Measurements from ENCODE around the gene CSMD2.

The CSMD2 gene

GRCh38 chr1:34050709-34051485, 114.1 kb downstream of the CSMD2 start:
- no peaks in the 10 kb centered on the region for H3K27me3 ChIP-seq (ENCODE audit: low read depth, low read length)
- no peaks in the 10 kb centered on the region for H3K36me3 ChIP-seq (ENCODE audit: control insufficient read depth in 1 of 2, insufficient read depth in 2 of 2, low read length in 2 of 2)
- no peak overlapping the region for H3K27ac ChIP-seq (ENCODE audit: low read length)
- no peaks in the 10 kb centered on the region for H3K4me1 ChIP-seq (ENCODE audit: control insufficient read depth in 1 of 2, insufficient read depth in 2 of 2, low read length in 2 of 2)
- no peak overlapping the region for H3K4me3 ChIP-seq (ENCODE audit: low read depth in 1 of 2, low read length in 2 of 2)
- no peaks in the 10 kb centered on the region for H3K9me3 ChIP-seq (ENCODE audit: control insufficient read depth in 1 of 2, low read length in 2 of 2)

DNA sequence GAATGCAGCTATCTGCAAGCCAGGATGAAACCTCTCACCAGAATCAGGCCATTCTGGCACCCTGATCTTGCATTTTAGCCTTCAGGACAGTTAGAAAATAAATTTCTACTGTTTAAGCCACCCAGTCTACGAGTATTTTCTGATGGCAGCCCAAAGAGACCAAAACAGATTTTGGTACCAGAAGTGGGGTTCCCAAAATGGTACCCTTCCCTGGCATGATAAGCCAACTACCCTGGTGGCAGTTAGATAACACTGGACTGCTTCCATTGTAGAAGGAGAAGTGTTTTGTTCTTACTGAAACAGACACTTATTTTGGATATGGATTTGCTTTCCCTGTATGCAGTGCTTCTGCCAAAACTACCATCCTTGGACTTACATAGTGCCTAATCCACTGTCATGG, 115.0 kb downstream of the CSMD2 start:
- Histone ChIP-seq H3K4me3 (ENCODE audit: low read depth in 1 of 2, low read length in 2 of 2) (no peak overlapping the region), H3K27me3 (ENCODE audit: low read depth, low read length) (no peaks in the 10 kb centered on the region), H3K27ac (ENCODE audit: low read length) (no peak overlapping the region), H3K4me1 (ENCODE audit: control insufficient read depth in 1 of 2, insufficient read depth in 2 of 2, low read length in 2 of 2) (no peaks in the 10 kb centered on the region), H3K36me3 (ENCODE audit: control insufficient read depth in 1 of 2, insufficient read depth in 2 of 2, low read length in 2 of 2) (no peaks in the 10 kb centered on the region), H3K9me3 (ENCODE audit: control insufficient read depth in 1 of 2, low read length in 2 of 2) (no peaks in the 10 kb centered on the region)

DNA sequence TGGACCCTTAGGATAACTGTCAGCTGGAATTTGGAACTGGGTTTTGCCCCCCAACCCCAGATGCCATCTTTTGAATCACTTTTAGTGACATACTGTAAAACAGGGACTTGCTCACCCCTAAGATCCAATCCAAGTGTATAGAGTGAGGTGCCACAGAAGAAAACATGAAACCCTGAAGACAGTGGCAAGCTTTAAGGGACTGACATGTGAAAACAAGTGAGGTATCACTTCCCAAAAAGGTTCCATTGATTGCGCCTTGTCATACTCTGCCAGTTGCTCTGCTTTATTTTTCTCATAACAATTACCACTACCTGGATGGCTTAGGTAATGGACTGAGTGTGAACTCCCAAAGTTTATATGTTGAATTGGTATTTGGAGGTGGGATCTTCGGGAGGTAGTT, 115.6 kb downstream of the CSMD2 start:
- Histone ChIP-seq H3K9me3 (ENCODE audit: control insufficient read depth in 1 of 2, low read length in 2 of 2) (no peaks in the 10 kb centered on the region), H3K27ac (ENCODE audit: low read length) (no peak overlapping the region), H3K27me3 (ENCODE audit: low read depth, low read length) (no peaks in the 10 kb centered on the region), H3K4me1 (ENCODE audit: control insufficient read depth in 1 of 2, insufficient read depth in 2 of 2, low read length in 2 of 2) (peaks cover 0 to 3% of the 10 kb centered on the region in 2 donors), H3K4me3 (ENCODE audit: low read depth in 1 of 2, low read length in 2 of 2) (no peak overlapping the region), H3K36me3 (ENCODE audit: control insufficient read depth in 1 of 2, insufficient read depth in 2 of 2, low read length in 2 of 2) (no peaks in the 10 kb centered on the region)

GRCh38 chr1:34037856-34038255, 127.2 kb downstream of the CSMD2 start:
- no peaks in the 10 kb centered on the region for H3K27me3 ChIP-seq (ENCODE audit: low read depth, low read length)
- H3K9me3 ChIP-seq (ENCODE audit: control insufficient read depth in 1 of 2, low read length in 2 of 2): no peaks in the 10 kb centered on the region
- no peak overlapping the region for H3K27ac ChIP-seq (ENCODE audit: low read length)
- H3K4me1 ChIP-seq (ENCODE audit: control insufficient read depth in 1 of 2, insufficient read depth in 2 of 2, low read length in 2 of 2): no peaks in the 10 kb centered on the region
- no peak overlapping the region for H3K4me3 ChIP-seq (ENCODE audit: low read depth in 1 of 2, low read length in 2 of 2)
- no peaks in the 10 kb centered on the region for H3K36me3 ChIP-seq (ENCODE audit: control insufficient read depth in 1 of 2, insufficient read depth in 2 of 2, low read length in 2 of 2)

GRCh38 chr1:34037109-34037508, 127.9 kb downstream of the CSMD2 start:
- Histone ChIP-seq H3K36me3 (ENCODE audit: control insufficient read depth in 1 of 2, insufficient read depth in 2 of 2, low read length in 2 of 2) (no peaks in the 10 kb centered on the region), H3K27me3 (ENCODE audit: low read depth, low read length) (no peaks in the 10 kb centered on the region), H3K27ac (ENCODE audit: low read length) (no peak overlapping the region), H3K9me3 (ENCODE audit: control insufficient read depth in 1 of 2, low read length in 2 of 2) (no peaks in the 10 kb centered on the region), H3K4me3 (ENCODE audit: low read depth in 1 of 2, low read length in 2 of 2) (no peak overlapping the region), H3K4me1 (ENCODE audit: control insufficient read depth in 1 of 2, insufficient read depth in 2 of 2, low read length in 2 of 2) (no peaks in the 10 kb centered on the region)

DNA sequence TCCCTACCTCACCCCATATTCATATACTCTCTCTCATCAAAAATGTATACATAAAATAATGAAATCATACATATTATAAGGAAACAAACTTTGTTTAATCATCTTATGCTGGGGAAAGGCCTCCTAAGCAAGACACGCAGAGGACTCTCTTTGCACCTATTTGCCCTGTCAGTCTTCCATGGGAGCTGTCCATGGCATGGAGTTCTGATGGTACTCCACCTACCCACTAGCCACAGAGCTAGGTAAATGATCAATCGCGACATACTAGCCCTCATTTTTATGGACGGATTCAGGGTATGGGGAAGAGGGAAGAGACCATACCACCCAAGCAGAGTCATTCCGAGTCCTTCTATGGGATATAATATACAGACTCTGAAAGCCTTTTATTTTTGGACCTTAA, 131.0 kb downstream of the CSMD2 start:
- Histone ChIP-seq H3K27ac (ENCODE audit: low read length) (no peak overlapping the region), H3K27me3 (ENCODE audit: low read depth, low read length) (no peaks in the 10 kb centered on the region), H3K4me3 (ENCODE audit: low read depth in 1 of 2, low read length in 2 of 2) (no peak overlapping the region), H3K36me3 (ENCODE audit: control insufficient read depth in 1 of 2, insufficient read depth in 2 of 2, low read length in 2 of 2) (no peaks in the 10 kb centered on the region), H3K4me1 (ENCODE audit: control insufficient read depth in 1 of 2, insufficient read depth in 2 of 2, low read length in 2 of 2) (no peaks in the 10 kb centered on the region), H3K9me3 (ENCODE audit: control insufficient read depth in 1 of 2, low read length in 2 of 2) (no peaks in the 10 kb centered on the region)

GRCh38 chr1:34029954-34030353, 135.1 kb downstream of the CSMD2 start:
- Histone ChIP-seq H3K9me3 (ENCODE audit: control insufficient read depth in 1 of 2, low read length in 2 of 2) (no peaks in the 10 kb centered on the region), H3K36me3 (ENCODE audit: control insufficient read depth in 1 of 2, insufficient read depth in 2 of 2, low read length in 2 of 2) (no peaks in the 10 kb centered on the region), H3K27me3 (ENCODE audit: low read depth, low read length) (no peaks in the 10 kb centered on the region), H3K4me3 (ENCODE audit: low read depth in 1 of 2, low read length in 2 of 2) (no peak overlapping the region), H3K4me1 (ENCODE audit: control insufficient read depth in 1 of 2, insufficient read depth in 2 of 2, low read length in 2 of 2) (no peaks in the 10 kb centered on the region), H3K27ac (ENCODE audit: low read length) (no peak overlapping the region)

- H3K27ac ChIP-seq (ENCODE audit: low read length): no peak overlapping the region
- H3K4me1 ChIP-seq (ENCODE audit: control insufficient read depth in 1 of 2, insufficient read depth in 2 of 2, low read length in 2 of 2): no peaks in the 10 kb centered on the region
- no peaks in the 10 kb centered on the region for H3K9me3 ChIP-seq (ENCODE audit: control insufficient read depth in 1 of 2, low read length in 2 of 2)
- H3K27me3 ChIP-seq (ENCODE audit: low read depth, low read length): no peaks in the 10 kb centered on the region
- H3K4me3 ChIP-seq (ENCODE audit: low read depth in 1 of 2, low read length in 2 of 2): no peak overlapping the region
- H3K36me3 ChIP-seq (ENCODE audit: control insufficient read depth in 1 of 2, insufficient read depth in 2 of 2, low read length in 2 of 2): no peaks in the 10 kb centered on the region
Measured at GRCh38 chr1:34029515-34029914, 135.5 kb downstream of the CSMD2 start.

- H3K27me3 ChIP-seq (ENCODE audit: low read depth, low read length): no peaks in the 10 kb centered on the region
- H3K9me3 ChIP-seq (ENCODE audit: control insufficient read depth in 1 of 2, low read length in 2 of 2): no peaks in the 10 kb centered on the region
- no peak overlapping the region for H3K4me3 ChIP-seq (ENCODE audit: low read depth in 1 of 2, low read length in 2 of 2)
- H3K36me3 ChIP-seq (ENCODE audit: control insufficient read depth in 1 of 2, insufficient read depth in 2 of 2, low read length in 2 of 2): no peaks in the 10 kb centered on the region
- no peaks in the 10 kb centered on the region for H3K4me1 ChIP-seq (ENCODE audit: control insufficient read depth in 1 of 2, insufficient read depth in 2 of 2, low read length in 2 of 2)
- H3K27ac ChIP-seq (ENCODE audit: low read length): no peak overlapping the region
Measured at GRCh38 chr1:34028381-34029055, 136.5 kb downstream of the CSMD2 start.

DNA sequence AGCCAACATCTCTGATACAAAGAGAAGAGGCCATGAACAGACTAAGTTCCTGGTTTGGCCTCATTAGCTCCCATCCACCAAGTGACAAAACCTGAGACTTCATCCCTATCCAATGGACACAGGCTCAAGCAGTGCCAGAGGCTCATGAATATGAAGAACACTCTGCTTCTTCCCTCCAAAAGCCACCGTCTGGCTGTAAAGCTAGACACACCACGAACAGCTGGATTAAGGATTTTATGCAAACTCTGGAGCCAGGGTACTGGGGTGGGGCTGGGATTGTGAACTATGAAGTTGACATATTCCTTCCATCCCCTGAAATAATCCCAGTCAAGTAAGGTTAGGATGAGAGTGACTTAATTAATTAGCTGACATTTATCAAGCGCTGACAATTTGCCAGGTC, 139.4 kb downstream of the CSMD2 start:
- Histone ChIP-seq H3K4me1 (ENCODE audit: control insufficient read depth in 1 of 2, insufficient read depth in 2 of 2, low read length in 2 of 2) (no peaks in the 10 kb centered on the region), H3K27ac (ENCODE audit: low read length) (no peak overlapping the region), H3K4me3 (ENCODE audit: low read depth in 1 of 2, low read length in 2 of 2) (no peak overlapping the region), H3K27me3 (ENCODE audit: low read depth, low read length) (no peaks in the 10 kb centered on the region), H3K36me3 (ENCODE audit: control insufficient read depth in 1 of 2, insufficient read depth in 2 of 2, low read length in 2 of 2) (no peaks in the 10 kb centered on the region), H3K9me3 (ENCODE audit: control insufficient read depth in 1 of 2, low read length in 2 of 2) (no peaks in the 10 kb centered on the region)

DNA sequence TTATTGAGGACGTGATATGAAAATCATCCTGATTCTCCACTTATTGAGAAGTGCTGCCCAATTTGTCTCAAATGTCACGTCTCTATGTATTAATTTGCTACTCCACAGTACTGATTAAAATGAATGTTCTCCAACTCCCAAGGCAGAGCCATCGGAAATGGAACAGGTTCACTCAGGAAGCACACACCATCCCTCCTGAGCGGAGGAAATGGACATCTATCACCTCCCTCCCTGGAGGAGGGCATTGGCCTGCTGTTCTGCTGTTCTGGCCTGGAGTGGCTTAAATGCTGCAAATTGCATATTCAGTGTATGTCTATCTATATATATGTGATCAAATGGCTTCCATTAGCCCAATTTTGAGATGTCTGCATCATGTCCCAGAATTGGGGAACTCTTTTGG, 140.5 kb downstream of the CSMD2 start:
- no peaks in the 10 kb centered on the region for H3K27me3 ChIP-seq (ENCODE audit: low read depth, low read length)
- H3K4me3 ChIP-seq (ENCODE audit: low read depth in 1 of 2, low read length in 2 of 2): no peak overlapping the region
- H3K27ac ChIP-seq (ENCODE audit: low read length): no peak overlapping the region
- no peaks in the 10 kb centered on the region for H3K4me1 ChIP-seq (ENCODE audit: control insufficient read depth in 1 of 2, insufficient read depth in 2 of 2, low read length in 2 of 2)
- H3K36me3 ChIP-seq (ENCODE audit: control insufficient read depth in 1 of 2, insufficient read depth in 2 of 2, low read length in 2 of 2): no peaks in the 10 kb centered on the region
- no peaks in the 10 kb centered on the region for H3K9me3 ChIP-seq (ENCODE audit: control insufficient read depth in 1 of 2, low read length in 2 of 2)

Data from muscle layer of duodenum (tissue), 2 donors.